OCI-LY3 (cell line): ENCODE results near the gene PEA15.

Source experiments
- H2AFZ ChIP-seq: fragments of 200-600, 300-600 bp; shearing (Covaris generic); 2 replicates; pipeline ENCODE4 v1.6.0; 2014; ENCODE audit warnings: antibody characterized with exemption, low read depth, low read length
- H3K27ac ChIP-seq: fragments of 200-600, 300-600 bp; sonication (generic); 2 replicates; pipeline ENCODE4 v1.5.1; 2014; ENCODE audit warnings: mild to moderate bottlenecking, low read length, moderate library complexity, mixed read lengths
- H3K27me3 ChIP-seq: fragments of 200-600, 300-600 bp; sonication (generic); 2 replicates; pipeline ENCODE4 v1.6.1; 2014; ENCODE audit warnings: low read depth, low read length, mixed read lengths
- H3K36me3 ChIP-seq: fragments of 200-600, 300-600 bp; sonication (generic); replicated peaks from 2 replicates; pipeline ENCODE3; 2014; ENCODE audit warnings: low read depth, low read length, mixed read lengths
- H3K4me1 ChIP-seq: fragments of 300-600, 200-600 bp; sonication (generic); 2 replicates; pipeline ENCODE4 v1.6.1; 2014; ENCODE audit warnings: low read length, mixed read lengths
- H3K4me2 ChIP-seq: fragments of 200-600, 300-600 bp; sonication (generic); 2 replicates; pipeline ENCODE4 v1.6.1; 2014; ENCODE audit warnings: low read length, mixed read lengths
- H3K4me3 ChIP-seq: fragments of 300-600, 200-600 bp; sonication (generic); 2 replicates; pipeline ENCODE4 v1.5.1; 2014; ENCODE audit warnings: antibody characterized with exemption, mild to moderate bottlenecking, low read length, moderate library complexity
- H3K79me2 ChIP-seq: fragments of 300-600, 200-600 bp; shearing (Covaris generic); 2 replicates; pipeline ENCODE4 v1.6.1; 2014; ENCODE audit warnings: mild to moderate bottlenecking, low read length, mixed read lengths
- H3K9ac ChIP-seq: fragments of 300-600, 200-600 bp; shearing (Covaris generic); 2 replicates; pipeline ENCODE4 v1.6.0; 2014; ENCODE audit warnings: mild to moderate bottlenecking, low read length, moderate library complexity
- H3K9me3 ChIP-seq: fragments of 200-600, 300-600 bp; shearing (Covaris generic); 2 replicates; pipeline ENCODE4 v1.6.1; 2014; ENCODE audit warnings: low read length, mixed read lengths; ENCODE audit not compliant: insufficient read depth
- H4K20me1 ChIP-seq: fragments of 200-600, 300-600 bp; sonication (generic); 2 replicates; pipeline ENCODE4 v1.6.1; 2016; ENCODE audit warnings: low read length, mixed read lengths; ENCODE audit not compliant: insufficient read depth
- EZH2phosphoT487 ChIP-seq: fragments of 200-600 bp; shearing (Covaris generic); IDR thresholded peaks from 2 replicates; pipeline ENCODE4 v1.6.1; 2018; ENCODE audit warnings: antibody characterized with exemption, mixed run types, low read depth
- TF ChIP-seq, protein P1 (sequence below): fragments of 200-600, 300-600 bp; sonication (generic); IDR thresholded peaks from 2 replicates; pipeline ENCODE4 v1.5.1; 2014; ENCODE audit warnings: antibody characterized with exemption, low read length, low read depth

The PEA15 gene

DNA sequence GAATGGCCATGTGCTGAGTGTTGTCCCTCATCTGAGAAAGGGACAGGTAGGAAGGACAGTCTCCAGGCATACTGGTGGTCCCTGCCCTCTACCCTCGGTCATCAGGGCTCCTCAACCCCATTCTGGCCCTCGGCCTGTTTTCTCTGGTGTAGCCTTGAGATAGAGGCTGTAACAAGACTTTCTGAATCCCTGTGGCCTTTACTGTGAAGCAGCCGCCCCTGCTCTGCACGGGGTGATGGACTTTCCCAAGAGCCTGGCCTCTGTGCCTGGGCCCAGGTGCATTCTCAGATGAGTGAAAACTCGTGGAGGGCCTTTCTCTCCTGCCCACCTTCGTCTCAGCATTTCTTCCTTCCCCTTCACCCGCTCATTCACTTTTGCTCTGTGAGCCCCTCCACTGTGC lies 17.8 kb upstream of the PEA15 start:
- H3K4me3 ChIP-seq: no peak overlapping the region
- H3K9me3 ChIP-seq: no peaks in the 10 kb centered on the region
- H3K9ac ChIP-seq: no peak overlapping the region
- H2AFZ ChIP-seq: no peak overlapping the region
- no peaks in the 10 kb centered on the region for H4K20me1 ChIP-seq
- peaks cover 16% of the 10 kb centered on the region for H3K27me3 ChIP-seq
- peaks cover 13% of the 10 kb centered on the region for H3K4me1 ChIP-seq
- H3K4me2 ChIP-seq: no peak overlapping the region
- H3K36me3 ChIP-seq: no peaks in the 10 kb centered on the region
- no peaks in the 10 kb centered on the region for H3K79me2 ChIP-seq
- TF ChIP-seq EZH2phosphoT487: no peak
- TF ChIP-seq, protein P1, sequence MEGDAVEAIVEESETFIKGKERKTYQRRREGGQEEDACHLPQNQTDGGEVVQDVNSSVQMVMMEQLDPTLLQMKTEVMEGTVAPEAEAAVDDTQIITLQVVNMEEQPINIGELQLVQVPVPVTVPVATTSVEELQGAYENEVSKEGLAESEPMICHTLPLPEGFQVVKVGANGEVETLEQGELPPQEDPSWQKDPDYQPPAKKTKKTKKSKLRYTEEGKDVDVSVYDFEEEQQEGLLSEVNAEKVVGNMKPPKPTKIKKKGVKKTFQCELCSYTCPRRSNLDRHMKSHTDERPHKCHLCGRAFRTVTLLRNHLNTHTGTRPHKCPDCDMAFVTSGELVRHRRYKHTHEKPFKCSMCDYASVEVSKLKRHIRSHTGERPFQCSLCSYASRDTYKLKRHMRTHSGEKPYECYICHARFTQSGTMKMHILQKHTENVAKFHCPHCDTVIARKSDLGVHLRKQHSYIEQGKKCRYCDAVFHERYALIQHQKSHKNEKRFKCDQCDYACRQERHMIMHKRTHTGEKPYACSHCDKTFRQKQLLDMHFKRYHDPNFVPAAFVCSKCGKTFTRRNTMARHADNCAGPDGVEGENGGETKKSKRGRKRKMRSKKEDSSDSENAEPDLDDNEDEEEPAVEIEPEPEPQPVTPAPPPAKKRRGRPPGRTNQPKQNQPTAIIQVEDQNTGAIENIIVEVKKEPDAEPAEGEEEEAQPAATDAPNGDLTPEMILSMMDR: no peak
- H3K27ac ChIP-seq: no peak overlapping the region

DNA sequence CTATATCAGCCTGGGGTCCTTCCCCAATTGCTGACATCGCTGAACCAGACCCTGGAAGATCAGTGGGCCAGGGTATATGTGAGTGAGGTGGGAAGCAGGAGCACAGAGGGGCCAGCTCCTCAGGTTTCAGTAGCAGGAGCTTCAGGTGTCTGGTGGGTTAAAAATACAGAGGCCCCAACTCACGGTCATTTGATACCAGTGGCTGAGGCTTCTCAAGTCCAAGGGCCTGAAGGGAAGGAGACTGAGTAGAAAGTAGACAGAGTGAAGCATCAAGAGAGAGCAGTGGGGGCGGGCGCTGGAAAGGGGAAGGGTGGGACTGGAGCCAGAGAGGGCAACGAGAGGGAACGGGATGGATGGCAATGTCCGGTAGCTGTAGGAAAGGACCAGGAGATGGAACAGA lies 16.8 kb upstream of the PEA15 start:
- H2AFZ ChIP-seq: no peak overlapping the region
- TF ChIP-seq, protein P1: no peak
- TF ChIP-seq EZH2phosphoT487: no peak
- no peak overlapping the region for H3K4me2 ChIP-seq

DNA sequence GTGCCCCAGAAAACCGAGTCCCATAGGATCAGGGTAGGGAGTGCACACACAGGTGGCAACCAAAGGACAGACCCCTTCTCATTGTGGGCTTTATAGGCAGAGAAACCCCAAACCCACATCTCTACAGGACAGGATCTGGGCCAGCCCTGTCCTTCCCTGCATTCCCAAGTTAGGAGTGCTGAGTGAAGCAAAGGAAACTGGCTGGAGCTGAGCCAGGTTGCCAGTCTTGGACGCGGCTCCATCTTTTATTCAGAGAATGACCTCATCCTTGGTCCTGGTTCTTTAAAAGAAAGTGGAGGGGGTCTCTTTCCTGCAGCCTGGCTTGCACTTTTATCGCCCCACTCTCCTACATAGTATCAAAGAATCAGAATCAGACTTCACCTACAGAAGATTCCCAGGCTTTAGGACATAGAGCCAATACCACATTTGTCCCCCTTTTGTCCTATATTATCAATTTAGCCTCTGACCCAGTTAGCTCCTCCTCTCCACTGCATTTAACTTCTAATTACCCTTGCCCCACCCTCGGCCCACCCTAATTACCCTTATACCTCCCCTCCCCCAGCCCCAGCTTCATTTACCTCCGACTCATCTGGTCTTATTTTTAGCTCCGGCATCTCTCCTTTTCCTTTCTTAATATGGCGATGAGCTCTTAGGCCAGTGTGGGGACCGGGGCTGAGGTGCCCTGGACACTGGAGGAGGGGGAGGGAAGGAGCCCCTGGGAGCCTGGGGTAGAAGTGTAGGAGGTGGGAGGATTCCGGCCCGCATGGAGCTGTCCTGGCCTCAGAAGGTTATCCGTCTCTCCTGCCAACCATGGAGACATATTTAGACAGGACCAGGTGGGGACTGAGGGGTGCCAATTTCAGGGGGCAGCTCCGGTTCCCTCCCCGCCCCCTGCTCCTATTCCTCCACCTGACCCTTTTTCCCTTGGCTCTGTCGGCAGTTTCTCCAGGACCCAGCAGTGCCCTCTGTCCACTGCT lies 15.2 kb upstream of the PEA15 start, which contains the start of gene CASQ1:
TSS of gene CASQ1 (plus strand) at position 927 of the 977 bp plus-strand sequence. CDS start 177 bp downstream, outside the sequence.
- Histone ChIP-seq H3K9me3 (no peaks in the 10 kb centered on the region), H3K79me2 (no peaks in the 10 kb centered on the region), H3K4me2 (no peak within 1 kb of the TSS), H3K4me3 (no peak within 1 kb of the TSS), H3K9ac (no peak within 1 kb of the TSS), H2AFZ (no peak within 1 kb of the TSS), H3K36me3 (no peaks in the 10 kb centered on the region), H3K4me1 (peaks cover 25% of the 10 kb centered on the region), H3K27me3 (peaks cover 14% of the 10 kb centered on the region; the same call in 1 of the 2 replicates), H4K20me1 (no peaks in the 10 kb centered on the region), H3K27ac (no peak within 1 kb of the TSS)
- TF ChIP-seq EZH2phosphoT487: no peak
- TF ChIP-seq, protein P1: no peak

More for the DNA sequence above, 16.8 kb upstream of the PEA15 start:
- Histone ChIP-seq H3K4me3 (no peak overlapping the region), H3K9me3 (no peaks in the 10 kb centered on the region), H3K9ac (no peak overlapping the region), H3K4me1 (peaks cover 20% of the 10 kb centered on the region), H3K27ac (no peak overlapping the region), H3K36me3 (no peaks in the 10 kb centered on the region), H3K79me2 (no peaks in the 10 kb centered on the region), H3K27me3 (peaks cover 14% of the 10 kb centered on the region; the same call in 1 of the 2 replicates), H4K20me1 (no peaks in the 10 kb centered on the region)

DNA sequence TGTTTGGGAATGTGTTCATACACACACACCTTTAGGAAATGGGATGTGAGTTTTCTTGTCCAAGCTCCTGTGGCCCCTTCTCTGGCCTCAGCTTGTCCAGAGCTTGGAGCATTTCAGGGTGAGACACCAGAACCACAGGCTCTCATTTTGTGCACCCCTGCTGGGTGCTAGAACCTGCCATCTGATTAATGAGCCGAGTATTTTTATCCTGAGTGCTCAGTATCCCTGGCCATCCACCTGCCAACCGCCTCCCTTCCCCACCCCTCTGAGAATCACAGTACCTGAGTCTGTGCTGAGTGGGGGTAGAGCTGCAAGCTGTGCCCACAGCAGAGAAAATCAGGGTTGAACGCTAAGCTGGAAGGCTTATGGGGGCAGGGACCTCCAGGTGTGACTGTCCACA lies 13.4 kb upstream of the PEA15 start:
- no peaks in the 10 kb centered on the region for H3K36me3 ChIP-seq
- H3K9ac ChIP-seq: no peak overlapping the region
- no peak overlapping the region for H3K27ac ChIP-seq
- no peak overlapping the region for H3K4me2 ChIP-seq
- no peak overlapping the region for H3K4me3 ChIP-seq
- peaks cover 32% of the 10 kb centered on the region for H3K4me1 ChIP-seq
- TF ChIP-seq EZH2phosphoT487: no peak
- TF ChIP-seq, protein P1: no peak
- no peaks in the 10 kb centered on the region for H4K20me1 ChIP-seq
- H2AFZ ChIP-seq: no peak overlapping the region
- peaks cover 11% of the 10 kb centered on the region; the same call in 1 of the 2 replicates for H3K27me3 ChIP-seq
- no peaks in the 10 kb centered on the region for H3K9me3 ChIP-seq
- no peaks in the 10 kb centered on the region for H3K79me2 ChIP-seq
